Coronary artery (tissue), 2 donors: ENCODE measurements around the gene SLC17A4.

Experiments
- DNase-seq: peaks from one replicate; pipeline ENCODE4 v3.0.0-alpha.2; 2017; ENCODE audit warnings: low spot score
- H3K27ac ChIP-seq, 2 donors: fragments of 200-600 bp; sonication (generic); one replicate each; pipeline ENCODE4 v1.5.1; 2016 to 2019
- H3K4me3 ChIP-seq: fragments of 200-600 bp; sonication (generic); 2 replicates; pipeline ENCODE4 v1.5.1; 2016; ENCODE audit warnings: mild to moderate bottlenecking, moderate library complexity
- CTCF ChIP-seq: fragments of 200-600 bp; sonication (generic); IDR thresholded peaks from one replicate; pipeline ENCODE4 v1.5.1; 2019; ENCODE audit warnings: antibody characterized with exemption

The SLC17A4 gene

GRCh38 chr6:25749837-25750236 lies 4.7 kb upstream of the SLC17A4 start:
- no peak for TF ChIP-seq CTCF
- no peak for DNase-seq
- Histone ChIP-seq H3K27ac (no peak overlapping the region), H3K4me3 (no peak overlapping the region)

GRCh38 chr6:25750906-25751305 lies 3.6 kb upstream of the SLC17A4 start:
- no peak overlapping the region for H3K4me3 ChIP-seq
- no peak for DNase-seq
- H3K27ac ChIP-seq, result no peak overlapping the region
- TF ChIP-seq CTCF, result no peak

DNA sequence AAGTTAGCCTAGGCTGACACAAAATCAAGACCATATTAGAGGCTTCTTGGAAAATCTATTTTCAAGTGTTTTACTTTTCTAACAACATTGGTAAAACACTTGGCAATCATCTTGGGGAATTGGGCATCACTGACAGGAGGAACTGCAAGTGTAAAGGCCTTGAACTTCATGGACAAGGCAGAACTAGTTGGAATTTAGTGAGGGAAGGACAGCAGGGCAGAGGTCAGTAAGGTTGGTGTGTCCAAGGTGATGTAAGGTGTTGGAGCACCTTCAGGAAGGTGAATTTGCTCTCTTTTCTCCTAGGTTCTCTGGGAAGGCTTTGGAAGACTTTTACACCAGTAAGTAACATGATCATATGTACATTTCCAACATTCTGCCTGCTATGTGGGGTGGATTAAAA lies 1.5 kb upstream of the SLC17A4 start:
- no peak for TF ChIP-seq CTCF
- no peak overlapping the region for H3K27ac ChIP-seq
- no peak overlapping the region for H3K4me3 ChIP-seq
- no peak for DNase-seq

DNA sequence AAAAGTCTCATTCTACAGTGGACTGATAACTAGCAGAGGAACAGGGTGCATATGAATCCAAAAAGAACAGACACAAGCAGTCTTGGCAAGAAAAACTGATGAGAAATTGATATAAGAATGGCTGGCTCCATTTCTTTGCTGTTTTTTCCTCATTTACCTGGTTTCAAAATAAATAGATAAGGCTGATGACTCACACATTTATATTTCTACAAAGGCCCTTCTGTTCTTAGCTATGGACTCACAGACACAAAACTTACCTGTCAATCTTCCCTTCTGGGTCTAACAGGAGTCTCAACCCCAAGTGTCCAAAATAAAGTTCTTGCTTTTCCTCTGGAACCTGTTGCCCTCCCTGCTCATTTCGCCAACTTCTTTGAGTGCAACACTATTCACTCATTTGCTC lies 941 bp downstream of the SLC17A4 start:
- TF ChIP-seq CTCF, result no peak
- H3K27ac ChIP-seq, result no peak overlapping the region
- no peak overlapping the region for H3K4me3 ChIP-seq
- no peak for DNase-seq

GRCh38 chr6:25756382-25757363 lies 2.1 kb downstream of the SLC17A4 start:
- H3K4me3 ChIP-seq, result no peak overlapping the region
- H3K27ac ChIP-seq, result no peak overlapping the region
- TF ChIP-seq CTCF, result no peak
- DNase-seq, result no peak

- no peak for TF ChIP-seq CTCF
- Histone ChIP-seq H3K27ac (no peak overlapping the region), H3K4me3 (no peak overlapping the region)
- no peak for DNase-seq
These were observed 3.5 kb downstream of the SLC17A4 start for GRCh38 chr6:25757936-25758642.
